ENCODE measurements around the gene DDRGK1. TPM values are rescaled to one million over a fixed set of nuclear protein-coding genes. Genes with fewer than 3 reads are reported as not detected.

DDRGK1 gene
- total and polyA plus RNA-seq, 4 donors: 16.8 to 72.4 (median 48.5) TPM

- Histone ChIP-seq H3K4me3 (ENCODE audit: low read depth in 1 of 3, low read length in 3 of 3) (no peak overlapping the region), H3K4me1 (ENCODE audit: control insufficient read depth in 4 of 4, insufficient read depth in 4 of 4, low read length in 3 of 4) (peaks cover 10 to 28% (median 26%) of the 10 kb centered on the region in 4 donors), H3K36me3 (ENCODE audit: control insufficient read depth in 4 of 4, insufficient read depth in 3 of 4, low read depth in 1 of 4, low read length in 3 of 4) (peaks cover 0 to 2% (median 0%) of the 10 kb centered on the region in 4 donors), H3K9ac (ENCODE audit: low read depth in 1 of 2, low read length in 2 of 2) (no peak overlapping the region), H3K27me3 (ENCODE audit: control insufficient read depth in 4 of 4, insufficient read depth in 4 of 4, low read length in 3 of 4) (no peaks in the 10 kb centered on the region), H3K27ac (ENCODE audit: low read depth in 1 of 2, low read length in 2 of 2) (no peak overlapping the region), H3K9me3 (ENCODE audit: control insufficient read depth in 4 of 4, low read length in 3 of 4) (no peaks in the 10 kb centered on the region)
- TF ChIP-seq REST (IDR thresholded peaks at IDR 0.05): no peak
- no peak for TF ChIP-seq EGR1 (IDR thresholded peaks at IDR 0.05; ENCODE audit: low read depth in 2 of 2)
- TF ChIP-seq TAF1 (conservative IDR thresholded peaks at IDR 0.05): no peak
- TF ChIP-seq GABPA (IDR thresholded peaks at IDR 0.05 in 1 of 2, conservative IDR thresholded peaks at IDR 0.05 in 1 of 2): no peak
- TF ChIP-seq RAD21 (IDR thresholded peaks at IDR 0.05): no peak
- TF ChIP-seq ZBTB33 (IDR thresholded peaks at IDR 0.05): no peak
- no peak for TF ChIP-seq MAX (IDR thresholded peaks at IDR 0.05)
- TF ChIP-seq CTCF (IDR thresholded peaks at IDR 0.05; ENCODE audit: low read depth, low read length, missing input control): no peak
- no peak for TF ChIP-seq SP1 (IDR thresholded peaks at IDR 0.05)
- TF ChIP-seq HNF4A (conservative IDR thresholded peaks at IDR 0.05): no peak
- no peak for TF ChIP-seq ATF3 (IDR thresholded peaks at IDR 0.05)
- no peak for TF ChIP-seq NR2F2 (IDR thresholded peaks at IDR 0.05)
- no peak for TF ChIP-seq YY1 (IDR thresholded peaks at IDR 0.05)
- TF ChIP-seq HNF4G (IDR thresholded peaks at IDR 0.05): no peak
- TF ChIP-seq RXRA (IDR thresholded peaks at IDR 0.05): no peak
- no peak for TF ChIP-seq FOXA1 (IDR thresholded peaks at IDR 0.05)
- WGBS: 92% methylated on average over 6 of the region's 6 CpGs
- no peak for DNase-seq (ENCODE audit: low spot score)
Measured at GRCh38 chr20:3160418-3160817, 44.1 kb downstream of the DDRGK1 start.

Data from liver (tissue), 9 donors.